Prostate gland (tissue), 2 donors: ENCODE measurements around the gene ZNF526. TPM values are rescaled to one million over a fixed set of nuclear protein-coding genes. Genes with fewer than 3 reads are reported as not detected.

Experiments
- DNase-seq: peaks from one replicate; pipeline ENCODE4 v3.0.0-alpha.2; 2019; ENCODE audit warnings: low spot score
- H3K27ac ChIP-seq, 2 donors: fragments of 200-600 bp; sonication (generic); 2 replicates each; pipeline ENCODE4 v1.5.1; 2017 to 2019
- H3K27me3 ChIP-seq: fragments of 200-600 bp; sonication (generic); replicated peaks from 2 replicates; pipeline ENCODE4 v1.5.1; 2019; ENCODE audit not compliant: insufficient read depth
- H3K36me3 ChIP-seq, 2 donors: fragments of 200-600 bp; sonication (generic); 1 replicate in 1 of 2; 2 replicates in 1 of 2; pipeline versions ENCODE4 v1.5.1 to v1.8.1; 2017 to 2019
- H3K4me1 ChIP-seq: fragments of 200-600 bp; sonication (generic); replicated peaks from 2 replicates; pipeline ENCODE4 v1.5.1; 2019
- H3K4me3 ChIP-seq, 2 donors: fragments of 200-600 bp; sonication (generic); 2 replicates each; pipeline ENCODE4 v1.5.1; 2017 to 2019
- H3K9me3 ChIP-seq: fragments of 200-600 bp; sonication (generic); 2 replicates; pipeline ENCODE4 v1.5.1; 2017
- POLR2A ChIP-seq: fragments of 450-650 bp; IDR thresholded peaks from one replicate; pipeline ENCODE4 v1.6.1; 2016; ENCODE audit warnings: antibody characterized with exemption, mild to moderate bottlenecking
- POLR2AphosphoS5 ChIP-seq: sonication (generic); formaldehyde crosslinking; IDR thresholded peaks from one replicate; pipeline ENCODE4 v1.6.1; 2017; ENCODE audit warnings: antibody characterized with exemption
- WGBS: methylation state at CpG from one replicate; pipeline ENCODE4 v1.1.5; 2018; 5-methylcytosine and 5-hydroxymethylcytosine counted together
- intact Hi-C: fragments of 100-400 bp; cut with DNase I; formaldehyde crosslinking; loops from one replicate; pipeline ENCODE4 v1.14.2; 2022
- total RNA-seq, 2 donors: library from RNA; depleted of rRNA; stranded (reverse); fragments of >200 nt; gene quantifications; one replicate each; pipeline ENCODE4 v1.1.0, GENCODE V29; 2016
- TF ChIP-seq, protein P1 (sequence below), 4 experiments: fragments of 200-600 bp in 2 of 4; fragments of 450-650 bp in 2 of 4; sonication (generic) in 2 of 4; IDR thresholded peaks; 1 replicate in 3 of 4; 2 replicates in 1 of 4; pipeline ENCODE4 v1.5.1; 2016 to 2019; ENCODE audit warnings: antibody characterized with exemption in 4 of 4, mild to moderate bottlenecking in 2 of 4, moderate library complexity in 2 of 4

The ZNF526 gene, protein sequence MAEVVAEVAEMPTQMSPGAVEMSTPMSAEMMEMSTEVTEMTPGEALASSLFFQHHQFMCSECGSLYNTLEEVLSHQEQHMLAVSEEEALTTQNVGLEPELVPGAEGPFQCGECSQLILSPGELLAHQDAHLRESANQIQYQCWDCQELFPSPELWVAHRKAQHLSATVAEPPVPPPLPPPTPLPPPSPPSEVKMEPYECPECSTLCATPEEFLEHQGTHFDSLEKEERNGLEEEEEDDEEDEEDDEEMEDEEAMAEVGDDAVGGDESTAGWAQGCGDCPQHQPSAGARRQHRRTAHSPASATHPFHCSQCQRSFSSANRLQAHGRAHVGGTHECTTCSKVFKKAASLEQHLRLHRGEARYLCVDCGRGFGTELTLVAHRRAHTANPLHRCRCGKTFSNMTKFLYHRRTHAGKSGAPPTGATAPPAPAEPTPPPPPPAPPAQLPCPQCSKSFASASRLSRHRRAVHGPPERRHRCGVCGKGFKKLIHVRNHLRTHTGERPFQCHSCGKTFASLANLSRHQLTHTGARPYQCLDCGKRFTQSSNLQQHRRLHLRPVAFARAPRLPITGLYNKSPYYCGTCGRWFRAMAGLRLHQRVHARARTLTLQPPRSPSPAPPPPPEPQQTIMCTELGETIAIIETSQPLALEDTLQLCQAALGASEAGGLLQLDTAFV
- 10 to 100 TPM in 1 of 2 donors, 1 to 10 TPM in 1; 8.2 to 14.1 TPM for total RNA-seq

- Histone ChIP-seq H3K27me3 (no peaks in the 10 kb centered on the region), H3K9me3 (no peaks in the 10 kb centered on the region), H3K4me1 (peaks cover 22% of the 10 kb centered on the region), H3K27ac (peak within 1 kb of the TSS; percentile 84 to 90), H3K36me3 (peaks cover 0 to 10% of the 10 kb centered on the region in 2 donors), H3K4me3 (peak within 1 kb of the TSS; percentile 63 to 73)
- peak; percentile 89 for TF ChIP-seq POLR2A
- TF ChIP-seq, protein P1, sequence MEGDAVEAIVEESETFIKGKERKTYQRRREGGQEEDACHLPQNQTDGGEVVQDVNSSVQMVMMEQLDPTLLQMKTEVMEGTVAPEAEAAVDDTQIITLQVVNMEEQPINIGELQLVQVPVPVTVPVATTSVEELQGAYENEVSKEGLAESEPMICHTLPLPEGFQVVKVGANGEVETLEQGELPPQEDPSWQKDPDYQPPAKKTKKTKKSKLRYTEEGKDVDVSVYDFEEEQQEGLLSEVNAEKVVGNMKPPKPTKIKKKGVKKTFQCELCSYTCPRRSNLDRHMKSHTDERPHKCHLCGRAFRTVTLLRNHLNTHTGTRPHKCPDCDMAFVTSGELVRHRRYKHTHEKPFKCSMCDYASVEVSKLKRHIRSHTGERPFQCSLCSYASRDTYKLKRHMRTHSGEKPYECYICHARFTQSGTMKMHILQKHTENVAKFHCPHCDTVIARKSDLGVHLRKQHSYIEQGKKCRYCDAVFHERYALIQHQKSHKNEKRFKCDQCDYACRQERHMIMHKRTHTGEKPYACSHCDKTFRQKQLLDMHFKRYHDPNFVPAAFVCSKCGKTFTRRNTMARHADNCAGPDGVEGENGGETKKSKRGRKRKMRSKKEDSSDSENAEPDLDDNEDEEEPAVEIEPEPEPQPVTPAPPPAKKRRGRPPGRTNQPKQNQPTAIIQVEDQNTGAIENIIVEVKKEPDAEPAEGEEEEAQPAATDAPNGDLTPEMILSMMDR (IDR thresholded peaks at IDR 0.05), result no peak
- peak; percentile 100 for TF ChIP-seq POLR2AphosphoS5
- intact Hi-C loops, result loop anchor here (10.0 kb wide), 1 partner anchor 175 kb away; the partner anchor contains the start of gene CNFN
- under 1% methylated on average over 53 of the region's 53 CpGs for whole genome bisulfite sequencing
- DNase-seq, result peak; percentile 96
Observed at GRCh38 chr19:42219812-42220750, at the start of gene ZNF526. TSS of gene ZNF526 (plus strand) at chr19:42220312. CDS start at chr19:42224404, 4,092 bp downstream.

DNA sequence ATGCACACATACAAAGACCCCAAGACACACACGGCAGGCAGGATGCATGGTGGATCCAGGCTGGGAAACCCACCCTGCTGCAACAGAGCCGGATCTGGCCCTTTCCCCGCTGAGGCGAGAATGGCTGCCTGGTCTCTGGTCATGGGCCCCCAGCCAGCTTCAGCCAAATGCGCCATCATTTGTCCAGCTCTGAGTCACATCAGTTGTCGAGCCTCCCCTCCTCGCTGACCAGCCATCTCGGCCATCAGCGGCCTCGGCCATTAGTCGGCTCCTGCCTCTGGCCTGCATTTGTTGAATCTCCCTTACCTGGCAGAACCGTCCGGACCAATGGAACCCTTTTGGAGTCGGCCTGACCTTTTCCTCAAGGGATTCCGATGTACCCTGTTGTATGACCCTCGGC is 49.4 kb upstream of the ZNF526 start:
- Histone ChIP-seq H3K4me3 (no peak overlapping the region), H3K4me1 (no peaks in the 10 kb centered on the region), H3K27me3 (no peaks in the 10 kb centered on the region), H3K9me3 (no peaks in the 10 kb centered on the region), H3K36me3 (no peaks in the 10 kb centered on the region), H3K27ac (no peak overlapping the region)
- no peak for TF ChIP-seq POLR2A
- no peak for TF ChIP-seq POLR2AphosphoS5
- 85% methylated on average over 16 of the region's 16 CpGs for WGBS
- no peak for DNase-seq
- intact Hi-C loops, result no loop called here

DNA sequence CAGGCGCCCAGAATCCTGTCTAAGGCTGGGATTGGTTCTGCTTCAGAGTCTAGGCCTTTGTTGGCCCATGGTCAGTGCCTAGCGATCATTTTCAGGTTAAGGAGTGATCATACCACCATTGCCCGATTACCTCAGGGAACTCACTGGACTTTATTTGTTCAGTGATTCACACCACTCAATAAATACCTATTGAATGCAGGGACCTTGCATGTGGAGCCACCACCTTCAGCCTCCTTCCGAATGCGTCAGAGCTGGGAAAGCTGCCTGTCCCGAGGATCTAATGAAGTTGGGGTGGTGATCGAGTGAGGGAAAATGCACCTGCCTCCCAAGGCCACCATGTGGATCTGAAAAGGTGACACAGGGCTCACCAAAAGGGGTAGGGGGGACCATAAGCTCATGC is 47.9 kb upstream of the ZNF526 start:
- TF ChIP-seq POLR2AphosphoS5 (no peak), POLR2A (no peak)
- TF ChIP-seq, protein P1 (IDR thresholded peaks at IDR 0.05), result no peak
- Histone ChIP-seq H3K4me3 (no peak overlapping the region), H3K27me3 (no peaks in the 10 kb centered on the region), H3K27ac (no peak overlapping the region), H3K36me3 (no peaks in the 10 kb centered on the region), H3K4me1 (no peaks in the 10 kb centered on the region), H3K9me3 (no peaks in the 10 kb centered on the region)
- DNase-seq, result no peak
- intact Hi-C loops, result no loop called here
- 78% methylated on average over 7 of the region's 7 CpGs for WGBS

DNA sequence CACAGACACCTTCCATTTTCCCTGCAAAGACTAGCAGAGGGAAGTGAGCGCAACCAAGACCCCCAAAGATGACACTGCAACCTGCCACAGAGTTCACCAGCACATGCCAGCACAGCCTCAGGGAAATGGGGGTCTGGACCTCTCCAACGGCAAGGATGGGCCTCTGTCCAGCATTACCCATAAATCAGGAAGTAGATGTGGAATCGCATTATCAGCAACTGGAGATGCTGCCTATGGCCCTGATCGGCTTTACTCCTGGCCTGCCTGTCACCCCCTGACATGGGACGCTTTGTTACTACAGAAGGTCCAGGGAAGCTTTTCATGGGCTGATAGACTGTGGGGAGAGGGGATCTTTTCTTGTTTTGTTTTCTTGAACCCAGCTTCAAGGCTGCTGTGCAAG is 46.4 kb upstream of the ZNF526 start:
- no peaks in the 10 kb centered on the region for H3K36me3 ChIP-seq
- no peak overlapping the region for H3K4me3 ChIP-seq
- TF ChIP-seq, protein P1 (IDR thresholded peaks at IDR 0.05), result no peak
- TF ChIP-seq POLR2A (no peak), POLR2AphosphoS5 (no peak)
- H3K9me3 ChIP-seq, result no peaks in the 10 kb centered on the region
- 74% methylated on average over 5 of the region's 5 CpGs for WGBS
- intact Hi-C loops, result no loop called here
- H3K27ac ChIP-seq, result no peak overlapping the region
- H3K27me3 ChIP-seq, result peaks cover 2% of the 10 kb centered on the region
- no peaks in the 10 kb centered on the region for H3K4me1 ChIP-seq
- DNase-seq, result no peak

GRCh38 chr19:42174188-42174587 is 45.9 kb upstream of the ZNF526 start:
- H3K27me3 ChIP-seq, result peaks cover 5% of the 10 kb centered on the region
- H3K27ac ChIP-seq, result no peak overlapping the region
- H3K36me3 ChIP-seq, result no peaks in the 10 kb centered on the region
- no peaks in the 10 kb centered on the region for H3K4me1 ChIP-seq
- no peaks in the 10 kb centered on the region for H3K9me3 ChIP-seq
- TF ChIP-seq POLR2A, result no peak
- TF ChIP-seq, protein P1 (IDR thresholded peaks at IDR 0.05), result no peak
- TF ChIP-seq POLR2AphosphoS5, result no peak
- no peak for DNase-seq
- WGBS, result 91% methylated on average over 11 of the region's 11 CpGs
- no peak overlapping the region for H3K4me3 ChIP-seq
- intact Hi-C loops, result no loop called here
